Memory B cell (primary cell): ENCODE results near the gene PRPF18.

Source experiments
- ATAC-seq: fragments of 150-1000 bp; cut with Tn5 transposase; 2 replicates; pipeline ENCODE4 v1.10.0; 2021; ENCODE audit warnings: low read depth, mild to moderate bottlenecking, moderate library complexity
- DNase-seq, 2 donors: peaks; one replicate each; pipeline ENCODE4 v3.0.0; 2022; ENCODE audit warnings: low spot score in 2 of 2
- H3K27ac Mint-ChIP-seq: one replicate; pipeline ENCODE4 v1.8.0; 2022; ENCODE audit warnings: mild to moderate bottlenecking, moderate library complexity, mixed read lengths
- H3K27me3 Mint-ChIP-seq: one replicate; pipeline ENCODE4 v1.8.0; 2022; ENCODE audit warnings: mixed read lengths
- H3K36me3 Mint-ChIP-seq: one replicate; pipeline ENCODE4 v1.8.0; 2022; ENCODE audit warnings: mild to moderate bottlenecking, mixed read lengths
- H3K4me1 Mint-ChIP-seq: one replicate; pipeline ENCODE4 v1.8.0; 2022; ENCODE audit warnings: mixed read lengths
- H3K4me3 Mint-ChIP-seq: one replicate; pipeline ENCODE4 v1.8.0; 2022; ENCODE audit warnings: mild to moderate bottlenecking, moderate library complexity, mixed read lengths
- H3K9me3 Mint-ChIP-seq: one replicate; pipeline ENCODE4 v1.8.0; 2022; ENCODE audit warnings: mixed read lengths

Gene PRPF18

GRCh38 chr10:13585943-13586342, 822 bp upstream of the PRPF18 start:
- no peak overlapping the region for H3K27ac Mint-ChIP-seq
- peaks cover 3% of the 10 kb centered on the region for H3K27me3 Mint-ChIP-seq
- H3K9me3 Mint-ChIP-seq, result no peaks in the 10 kb centered on the region
- no peak overlapping the region for H3K4me3 Mint-ChIP-seq
- H3K36me3 Mint-ChIP-seq, result peaks cover 2% of the 10 kb centered on the region
- H3K4me1 Mint-ChIP-seq, result peaks cover 13% of the 10 kb centered on the region
- ATAC-seq (no peak), DNase-seq (no peak)

GRCh38 chr10:13587391-13587790, 626 bp downstream of the PRPF18 start:
- ATAC-seq, result no peak
- peaks cover 2% of the 10 kb centered on the region for H3K27me3 Mint-ChIP-seq
- peak overlapping the region; percentile 100 for H3K4me3 Mint-ChIP-seq
- DNase-seq, result peak in 1 of 2 donors; percentile 3
- peaks cover 6% of the 10 kb centered on the region for H3K36me3 Mint-ChIP-seq
- no peaks in the 10 kb centered on the region for H3K9me3 Mint-ChIP-seq
- peaks cover 14% of the 10 kb centered on the region for H3K4me1 Mint-ChIP-seq
- peak overlapping the region; percentile 95 for H3K27ac Mint-ChIP-seq

- Mint-ChIP-seq H3K4me1 (peaks cover 24% of the 10 kb centered on the region), H3K27ac (no peak overlapping the region), H3K4me3 (no peak overlapping the region), H3K36me3 (peaks cover 21% of the 10 kb centered on the region), H3K27me3 (peaks cover 2% of the 10 kb centered on the region), H3K9me3 (no peaks in the 10 kb centered on the region)
- DNase-seq (no peak), ATAC-seq (no peak)
Observed at GRCh38 chr10:13589316-13589715, 2.6 kb downstream of the PRPF18 start.

GRCh38 chr10:13590886-13591285, 4.1 kb downstream of the PRPF18 start:
- DNase-seq, result no peak
- no peaks in the 10 kb centered on the region for H3K27me3 Mint-ChIP-seq
- ATAC-seq, result no peak
- H3K4me3 Mint-ChIP-seq, result no peak overlapping the region
- H3K4me1 Mint-ChIP-seq, result peaks cover 24% of the 10 kb centered on the region
- H3K36me3 Mint-ChIP-seq, result peaks cover 22% of the 10 kb centered on the region
- no peak overlapping the region for H3K27ac Mint-ChIP-seq
- H3K9me3 Mint-ChIP-seq, result no peaks in the 10 kb centered on the region

- Mint-ChIP-seq H3K4me3 (no peak overlapping the region), H3K27me3 (no peaks in the 10 kb centered on the region), H3K9me3 (no peaks in the 10 kb centered on the region), H3K4me1 (peaks cover 24% of the 10 kb centered on the region), H3K27ac (no peak overlapping the region), H3K36me3 (peaks cover 23% of the 10 kb centered on the region)
- DNase-seq (no peak), ATAC-seq (no peak)
Observed at GRCh38 chr10:13592306-13592705, 5.5 kb downstream of the PRPF18 start.

GRCh38 chr10:13593535-13593934, 6.8 kb downstream of the PRPF18 start:
- no peak for DNase-seq
- peaks cover 23% of the 10 kb centered on the region for H3K36me3 Mint-ChIP-seq
- H3K27me3 Mint-ChIP-seq, result no peaks in the 10 kb centered on the region
- H3K9me3 Mint-ChIP-seq, result no peaks in the 10 kb centered on the region
- no peak for ATAC-seq
- no peak overlapping the region for H3K27ac Mint-ChIP-seq
- H3K4me3 Mint-ChIP-seq, result no peak overlapping the region
- H3K4me1 Mint-ChIP-seq, result peaks cover 23% of the 10 kb centered on the region

- no peaks in the 10 kb centered on the region for H3K9me3 Mint-ChIP-seq
- no peak overlapping the region for H3K27ac Mint-ChIP-seq
- H3K4me3 Mint-ChIP-seq, result no peak overlapping the region
- no peak for DNase-seq
- H3K36me3 Mint-ChIP-seq, result peaks cover 27% of the 10 kb centered on the region
- ATAC-seq, result no peak
- no peaks in the 10 kb centered on the region for H3K27me3 Mint-ChIP-seq
- H3K4me1 Mint-ChIP-seq, result peaks cover 18% of the 10 kb centered on the region
Observed at GRCh38 chr10:13594641-13595040, 7.9 kb downstream of the PRPF18 start.

GRCh38 chr10:13597909-13598308, 11.1 kb downstream of the PRPF18 start:
- H3K27me3 Mint-ChIP-seq, result no peaks in the 10 kb centered on the region
- ATAC-seq (no peak), DNase-seq (no peak)
- H3K4me3 Mint-ChIP-seq, result no peak overlapping the region
- H3K27ac Mint-ChIP-seq, result no peak overlapping the region
- peaks cover 24% of the 10 kb centered on the region for H3K36me3 Mint-ChIP-seq
- H3K4me1 Mint-ChIP-seq, result peaks cover 11% of the 10 kb centered on the region
- no peaks in the 10 kb centered on the region for H3K9me3 Mint-ChIP-seq

GRCh38 chr10:13604357-13605040, 17.7 kb downstream of the PRPF18 start:
- H3K36me3 Mint-ChIP-seq, result peaks cover 29% of the 10 kb centered on the region
- H3K4me1 Mint-ChIP-seq, result no peaks in the 10 kb centered on the region
- no peaks in the 10 kb centered on the region for H3K9me3 Mint-ChIP-seq
- H3K27ac Mint-ChIP-seq, result no peak overlapping the region
- no peak for DNase-seq
- no peak for ATAC-seq
- H3K27me3 Mint-ChIP-seq, result no peaks in the 10 kb centered on the region
- H3K4me3 Mint-ChIP-seq, result no peak overlapping the region

- H3K36me3 Mint-ChIP-seq, result peaks cover 39% of the 10 kb centered on the region
- no peak overlapping the region for H3K4me3 Mint-ChIP-seq
- ATAC-seq (no peak), DNase-seq (no peak)
- no peak overlapping the region for H3K27ac Mint-ChIP-seq
- H3K4me1 Mint-ChIP-seq, result no peaks in the 10 kb centered on the region
- no peaks in the 10 kb centered on the region for H3K9me3 Mint-ChIP-seq
- no peaks in the 10 kb centered on the region for H3K27me3 Mint-ChIP-seq
Observed at GRCh38 chr10:13608246-13608853, 21.6 kb downstream of the PRPF18 start.

- ATAC-seq, result no peak
- H3K4me3 Mint-ChIP-seq, result no peak overlapping the region
- H3K9me3 Mint-ChIP-seq, result no peaks in the 10 kb centered on the region
Observed at GRCh38 chr10:13612654-13613373, 26.0 kb downstream of the PRPF18 start.

GRCh38 chr10:13613519-13613918, 26.8 kb downstream of the PRPF18 start:
- H3K27me3 Mint-ChIP-seq, result no peaks in the 10 kb centered on the region
- H3K4me3 Mint-ChIP-seq, result no peak overlapping the region
- peaks cover 44% of the 10 kb centered on the region for H3K36me3 Mint-ChIP-seq
- no peak for DNase-seq
- H3K4me1 Mint-ChIP-seq, result no peaks in the 10 kb centered on the region
- ATAC-seq, result no peak
- H3K9me3 Mint-ChIP-seq, result no peaks in the 10 kb centered on the region
- no peak overlapping the region for H3K27ac Mint-ChIP-seq

More at GRCh38 chr10:13612654-13613373, 26.0 kb downstream of the PRPF18 start:
- Mint-ChIP-seq H3K4me1 (no peaks in the 10 kb centered on the region), H3K36me3 (peaks cover 42% of the 10 kb centered on the region), H3K27me3 (no peaks in the 10 kb centered on the region), H3K27ac (no peak overlapping the region)
- DNase-seq, result no peak

- DNase-seq (no peak), ATAC-seq (no peak)
- Mint-ChIP-seq H3K27me3 (no peaks in the 10 kb centered on the region), H3K4me1 (no peaks in the 10 kb centered on the region), H3K36me3 (peaks cover 41% of the 10 kb centered on the region), H3K9me3 (no peaks in the 10 kb centered on the region), H3K4me3 (no peak overlapping the region), H3K27ac (no peak overlapping the region)
Observed at GRCh38 chr10:13614530-13615332, 28.0 kb downstream of the PRPF18 start.
